HG02623 (cell line): Measurements from ENCODE around the gene GPATCH8.
"Not testable (repeated sequence)": the region's sequence is repeated elsewhere in the genome, so short reads cannot be mapped to it uniquely, and the experiment has no call there.

Experiments
- ATAC-seq: cut with Tn5 transposase; IDR thresholded peaks from one replicate; pipeline ENCODE4 v1.9.1; 2021; ENCODE audit warnings: moderate library complexity; ENCODE audit not compliant: unreplicated experiment

GPATCH8 gene

DNA sequence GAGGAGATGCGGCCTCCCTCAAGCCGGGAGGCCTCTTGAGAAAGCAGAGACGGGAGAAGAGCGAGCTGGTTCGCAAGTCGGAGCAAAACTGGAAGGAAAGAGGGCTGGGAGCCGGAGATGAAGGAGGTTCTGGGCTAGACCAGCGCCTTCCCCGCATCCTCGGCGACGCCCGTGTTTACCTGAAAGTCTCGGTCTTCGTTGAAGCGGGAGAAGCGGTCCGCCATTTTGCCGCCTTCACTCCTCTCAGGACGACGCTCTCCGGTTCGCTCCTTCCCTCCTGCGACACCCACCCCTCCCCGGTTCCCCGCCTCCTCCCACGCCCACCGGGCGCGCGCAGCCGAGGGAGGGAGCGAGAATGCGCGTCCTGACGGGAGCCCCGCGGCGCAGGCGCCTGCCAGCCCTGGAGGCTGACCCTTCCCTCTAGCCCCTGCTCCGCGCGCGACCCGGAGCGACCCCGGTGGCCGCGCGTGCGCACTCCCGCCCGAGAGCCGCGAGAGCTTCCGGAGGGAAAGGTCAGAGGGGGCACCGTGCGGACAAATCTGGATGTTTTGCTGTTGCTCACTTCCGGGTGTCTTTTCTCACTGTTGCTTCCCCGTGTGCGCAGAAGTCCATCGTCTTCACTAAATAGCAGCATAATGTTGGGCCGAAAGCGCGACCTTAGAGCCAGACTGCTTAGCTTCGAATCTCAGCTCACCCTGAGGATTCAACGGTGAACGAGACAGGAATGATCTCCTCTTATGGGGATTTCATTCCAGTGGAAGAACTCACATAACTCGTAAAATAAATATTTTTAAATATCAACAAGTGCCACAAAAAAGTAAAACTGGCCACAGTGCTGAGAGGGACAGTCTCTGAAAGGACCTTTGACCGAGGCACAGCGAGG lies at the start of gene GPATCH8:
Gene GPATCH8, minus strand, starts transcription at position 260 of the 883 bp plus-strand sequence. Its CDS starts 36 bp downstream, at position 224.
- peak; percentile 83 for ATAC-seq

DNA sequence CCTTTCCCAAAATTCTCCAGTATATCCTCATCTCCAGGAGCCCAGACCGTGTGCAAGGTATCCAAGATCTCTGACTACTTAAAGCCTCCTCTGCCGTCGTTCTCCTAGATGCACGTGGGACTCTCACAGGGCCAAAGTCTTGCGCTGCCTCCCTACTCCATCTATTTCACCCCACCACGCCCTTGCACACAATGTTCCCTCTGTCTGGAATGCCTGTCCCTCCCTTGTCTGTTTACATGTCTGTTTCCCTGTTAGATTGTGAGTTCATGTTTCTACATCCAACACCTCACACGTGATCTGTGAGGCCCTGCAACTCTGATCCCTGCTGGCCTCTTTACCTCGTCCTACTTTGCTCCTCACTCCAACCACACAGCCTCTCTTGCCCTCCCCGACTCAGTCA lies 49.2 kb upstream of the GPATCH8 start:
- no peak for ATAC-seq

DNA sequence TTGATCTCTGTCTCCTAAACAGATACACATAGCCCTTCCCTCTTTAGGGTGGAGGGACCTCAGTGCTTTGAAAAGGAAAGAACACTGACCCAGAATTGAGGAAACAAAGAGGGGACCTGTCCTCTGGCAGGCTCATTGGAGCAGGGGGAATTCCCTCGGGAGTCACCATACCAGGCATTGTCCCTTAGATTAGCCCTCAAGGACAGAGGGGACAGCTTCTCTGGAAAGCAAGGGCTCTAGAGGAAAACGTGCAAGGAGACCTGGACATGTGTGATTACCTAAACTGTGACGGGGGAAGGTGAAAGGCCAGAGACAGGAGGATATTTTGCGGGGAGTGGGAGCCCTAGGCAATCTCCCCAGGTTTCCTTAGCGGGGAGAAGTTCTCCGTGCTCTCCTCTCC lies 46.5 kb upstream of the GPATCH8 start:
- no peak for ATAC-seq

DNA sequence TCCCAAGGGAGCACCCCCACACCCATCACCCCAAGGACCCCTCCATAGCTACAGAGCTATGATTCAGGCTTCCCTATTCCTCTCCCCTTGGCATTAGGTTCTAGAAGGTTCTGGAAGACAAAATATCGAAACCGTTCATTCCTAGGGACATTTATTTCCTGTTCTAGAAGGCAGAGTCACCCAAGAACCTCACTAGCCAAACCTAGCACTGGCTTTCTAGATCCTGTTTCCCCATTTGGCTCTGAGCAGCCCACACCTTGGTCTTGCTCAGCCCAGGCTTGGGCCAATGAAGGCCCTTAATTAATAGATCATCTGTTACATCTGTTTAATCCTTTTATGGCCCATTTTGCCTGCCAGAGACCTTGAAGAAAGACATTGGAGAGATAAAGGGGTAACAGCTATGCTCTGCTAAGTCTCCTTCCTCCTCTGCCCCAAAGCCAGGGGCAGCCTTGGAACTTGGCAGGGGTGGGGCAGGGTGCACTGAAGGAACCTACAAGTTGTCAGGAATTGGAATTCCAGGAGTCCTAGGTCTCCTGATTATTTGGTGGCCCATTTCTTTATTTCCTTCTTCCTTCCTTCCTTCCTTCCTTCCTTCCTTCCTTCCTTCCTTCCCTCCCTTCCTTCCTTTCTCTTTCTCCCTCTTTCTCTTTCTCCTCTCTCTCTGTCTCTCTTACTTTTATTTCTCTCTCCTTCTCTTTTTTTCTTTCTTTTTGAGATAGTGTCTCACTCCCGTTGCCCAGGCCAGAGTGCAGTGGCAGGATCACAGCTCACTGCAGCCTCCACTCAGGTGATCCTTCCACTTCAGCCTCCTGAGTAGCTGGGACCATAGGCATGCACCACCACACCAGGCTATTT lies 45.4 kb upstream of the GPATCH8 start:
- no peak for ATAC-seq

DNA sequence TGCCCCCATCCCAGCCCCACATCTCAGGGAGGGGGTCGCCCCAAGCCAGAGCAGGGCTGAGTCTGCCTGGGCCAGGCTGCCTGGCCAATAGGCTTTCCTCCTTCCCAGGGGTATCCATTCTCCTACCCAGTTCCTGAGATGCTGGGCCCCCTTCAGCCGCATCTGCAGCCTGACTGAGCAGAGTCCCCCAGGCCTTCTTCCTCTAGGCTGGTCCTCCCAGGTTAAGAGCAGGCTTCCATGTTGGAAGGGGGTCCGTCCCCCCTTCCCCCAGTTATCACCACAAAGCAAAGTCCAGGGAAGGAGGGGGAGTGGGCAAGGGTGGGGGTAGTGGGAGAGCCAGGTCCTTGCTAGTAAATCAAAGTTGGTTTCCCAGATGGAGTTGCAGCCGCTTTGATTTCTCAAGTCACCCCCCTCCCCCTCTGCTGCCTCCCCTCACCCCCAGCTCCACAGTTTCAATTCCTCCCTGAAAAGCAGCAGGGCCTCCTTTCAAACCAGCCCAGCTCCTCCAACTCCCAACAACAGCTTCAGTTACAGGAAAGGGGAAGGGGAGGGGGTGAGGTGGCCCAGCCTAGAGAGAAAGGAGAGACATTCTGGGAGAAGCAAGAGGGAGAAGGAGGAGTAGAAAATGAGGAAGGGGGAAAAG lies 44.5 kb upstream of the GPATCH8 start:
- ATAC-seq: no peak

DNA sequence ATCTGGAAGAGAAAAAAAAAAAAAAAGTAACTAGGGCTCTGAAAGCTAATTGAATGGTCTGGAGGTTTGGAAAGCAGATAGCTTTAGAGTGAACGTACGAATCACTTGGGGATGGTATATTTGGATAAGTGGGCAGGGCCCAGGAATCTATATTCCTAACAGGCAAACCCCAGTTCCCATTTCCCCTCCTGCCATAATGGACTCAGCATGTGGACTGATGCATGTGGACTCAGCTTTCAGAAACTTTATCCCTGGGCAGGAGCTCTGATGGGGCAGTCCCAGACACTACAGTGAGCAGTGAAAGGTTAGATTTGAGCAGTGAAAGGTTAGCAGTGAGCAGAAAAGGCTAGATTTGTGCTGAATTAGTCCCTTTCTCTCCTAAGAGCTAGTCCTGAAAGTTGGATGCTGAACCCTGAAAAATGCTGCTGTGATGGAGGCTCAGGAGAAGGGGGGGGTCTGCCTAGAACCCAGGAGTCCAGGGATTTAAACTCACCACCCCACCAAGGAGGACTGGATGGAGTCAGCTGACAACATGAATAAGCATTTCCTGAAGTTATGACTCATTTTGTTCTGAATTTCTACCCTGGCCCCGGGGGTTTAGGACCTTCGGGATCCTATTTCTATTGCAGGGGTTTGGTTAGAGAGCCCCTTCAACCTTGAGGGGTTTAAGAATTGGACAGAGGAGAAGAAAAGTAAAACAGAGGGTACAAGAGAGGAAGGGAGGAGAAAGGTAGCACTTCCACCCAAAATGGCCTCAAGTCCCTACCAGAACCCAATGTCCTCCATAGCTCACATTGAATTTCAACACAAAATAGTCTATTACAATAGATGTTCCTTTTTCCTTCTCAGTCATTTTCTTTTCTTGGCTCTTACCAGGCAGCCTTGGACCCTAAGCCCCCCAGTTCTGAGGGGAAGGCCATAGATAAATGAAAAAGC lies 43.7 kb upstream of the GPATCH8 start:
- no peak for ATAC-seq

DNA sequence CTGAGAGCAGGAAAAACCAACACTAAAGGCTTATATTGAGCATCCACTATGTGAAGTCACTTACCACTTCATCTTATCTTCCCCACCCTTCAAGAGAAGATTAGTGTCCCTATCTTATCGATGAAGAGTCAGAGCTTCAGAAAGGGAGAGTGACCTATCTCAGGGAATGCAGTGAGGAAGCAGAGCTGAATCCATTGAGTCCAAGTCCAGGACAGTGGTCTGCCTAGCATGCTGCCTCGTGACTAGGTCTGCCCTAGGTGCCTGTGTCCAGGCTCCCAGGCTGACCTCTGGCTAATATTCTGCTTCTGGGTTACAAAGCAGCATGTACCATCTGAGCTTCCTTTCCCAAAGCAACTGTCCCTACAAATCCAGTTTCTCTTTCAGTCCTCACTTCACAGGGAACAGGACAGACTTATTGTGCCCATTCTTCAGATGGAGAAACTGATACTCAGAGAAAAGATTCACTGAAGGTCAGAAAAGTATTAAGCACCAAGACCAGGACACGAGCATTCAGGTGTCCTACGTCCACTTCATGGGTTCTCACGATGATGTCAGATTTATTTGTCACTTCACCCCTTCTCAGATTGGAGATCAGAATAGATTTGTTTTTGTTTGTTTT lies 40.8 kb upstream of the GPATCH8 start:
- ATAC-seq: no peak

DNA sequence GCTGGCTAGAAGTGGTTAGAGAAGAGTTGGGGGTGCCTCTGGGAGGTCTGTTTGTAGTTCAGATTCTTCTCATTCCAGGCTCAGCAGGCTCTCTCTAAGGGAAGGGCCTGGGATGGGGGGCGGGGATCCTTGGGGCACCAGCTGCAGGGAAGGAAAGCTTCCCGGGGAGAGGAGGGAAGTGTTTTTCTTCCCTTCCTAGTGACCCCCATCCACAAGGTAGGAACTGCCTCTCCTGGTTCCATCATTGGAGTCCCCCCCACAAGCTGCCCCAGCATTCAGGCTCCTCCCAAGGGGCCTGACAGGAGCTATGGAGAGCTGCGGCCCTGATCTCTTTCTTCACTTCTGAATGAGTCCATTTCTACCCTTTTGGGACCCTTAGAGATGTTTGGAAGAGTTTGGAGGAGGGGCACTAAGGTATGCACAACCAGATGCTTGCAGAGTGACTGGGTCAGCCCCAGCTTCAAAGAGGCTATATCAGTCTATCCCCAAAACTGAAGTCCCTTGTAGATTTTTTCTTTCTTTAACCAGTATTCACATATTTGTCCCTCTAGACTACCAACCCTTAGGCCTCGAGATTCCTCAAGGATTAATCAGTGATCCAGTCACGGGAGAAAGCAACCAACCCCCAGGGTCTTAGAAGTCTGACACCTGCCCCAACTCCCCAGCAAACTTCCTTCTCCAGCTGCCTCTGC lies 40.2 kb upstream of the GPATCH8 start:
- no peak for ATAC-seq

DNA sequence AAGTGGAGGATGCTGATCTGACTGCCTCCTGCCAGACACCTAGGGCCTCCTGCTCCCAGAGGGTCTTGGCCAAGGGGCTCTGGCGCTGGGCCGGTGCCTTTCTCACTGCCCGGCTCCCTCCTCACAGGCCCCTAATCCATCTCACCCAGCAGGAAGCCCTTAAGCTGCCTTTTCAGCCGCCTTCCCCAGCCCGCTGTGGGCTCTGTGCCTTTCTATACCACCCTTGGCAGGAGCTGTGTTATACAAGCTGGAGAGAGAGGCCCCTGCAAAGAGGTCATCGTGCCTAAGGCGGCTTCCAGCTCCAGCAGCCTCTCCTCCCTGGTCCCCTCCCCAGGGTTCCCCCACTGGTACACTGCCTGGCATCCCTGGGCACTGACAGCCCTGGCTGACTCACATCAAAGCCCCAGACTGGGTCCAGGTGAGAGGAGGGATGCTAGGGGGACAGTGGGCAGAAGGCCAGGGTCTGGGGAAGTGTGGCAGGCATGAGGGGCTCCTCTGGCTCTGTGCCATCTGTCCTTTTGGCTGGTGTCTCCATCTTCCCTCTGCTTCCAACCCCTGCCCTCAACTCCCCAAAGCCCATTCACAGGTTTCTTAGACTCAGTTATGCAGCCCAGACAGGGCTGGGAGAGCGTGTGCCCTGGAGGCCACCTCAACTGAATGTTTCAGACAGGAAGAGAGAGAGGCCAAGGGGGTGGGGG lies 38.8 kb upstream of the GPATCH8 start:
- ATAC-seq: no peak

DNA sequence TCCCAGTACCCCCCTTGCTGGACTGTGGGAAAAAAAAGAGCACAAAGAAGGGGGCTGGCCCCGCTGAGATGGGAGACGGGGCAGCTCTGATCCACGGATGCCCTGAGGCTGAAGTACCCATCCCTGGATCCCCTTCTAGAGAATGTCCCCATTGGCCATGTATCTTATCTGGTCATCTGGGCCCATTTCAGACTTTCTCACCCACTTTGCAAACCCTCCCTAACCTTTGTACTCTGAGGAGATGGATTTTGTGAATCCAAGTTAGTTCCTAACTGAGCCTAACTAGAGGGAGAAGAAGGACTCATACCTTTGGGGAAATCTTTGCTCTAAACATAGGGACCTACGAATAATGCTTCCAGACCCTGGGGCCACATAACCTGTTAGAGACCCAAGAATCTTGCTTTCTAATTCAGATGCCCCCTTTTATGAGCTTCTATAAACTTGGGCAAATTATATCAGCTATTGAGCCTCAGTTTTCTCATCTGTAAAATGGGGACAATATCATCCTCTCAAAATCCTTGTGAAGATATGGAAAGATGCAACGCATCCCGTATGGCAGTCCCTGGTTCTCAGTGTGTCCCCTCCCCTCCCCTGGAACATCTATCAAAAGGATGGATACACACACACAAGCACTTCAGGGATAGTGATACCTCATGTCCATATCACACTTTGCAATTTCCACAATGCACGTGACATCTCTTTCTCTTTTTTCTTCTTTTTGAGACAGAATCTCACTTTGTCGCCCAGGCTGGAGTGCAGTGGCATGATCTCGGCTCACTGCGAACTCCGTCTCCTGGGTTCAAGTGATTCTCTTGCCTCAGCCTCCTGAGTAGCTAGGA lies 37.3 kb upstream of the GPATCH8 start:
- ATAC-seq: no peak

DNA sequence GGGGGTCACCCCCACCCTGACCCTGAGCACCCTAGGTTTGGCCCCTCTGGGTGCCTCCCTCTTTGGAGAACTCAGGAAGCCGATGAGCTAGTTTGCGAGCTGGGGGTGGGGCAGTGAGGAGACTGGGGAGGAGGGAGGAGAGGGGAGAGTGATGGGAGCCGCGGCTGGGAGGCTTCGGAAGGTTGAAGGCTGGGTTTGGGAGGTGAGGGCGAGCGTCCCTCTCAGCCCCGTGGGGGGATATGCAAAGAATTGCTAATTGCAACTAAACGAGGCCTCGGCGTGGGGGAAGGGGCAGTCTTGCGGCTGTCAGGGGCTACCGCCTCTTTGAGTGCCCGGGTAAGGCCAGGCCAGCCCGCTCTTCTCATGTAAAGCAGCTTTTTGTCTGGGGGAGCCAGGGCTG lies 36.5 kb upstream of the GPATCH8 start:
- ATAC-seq: no peak

DNA sequence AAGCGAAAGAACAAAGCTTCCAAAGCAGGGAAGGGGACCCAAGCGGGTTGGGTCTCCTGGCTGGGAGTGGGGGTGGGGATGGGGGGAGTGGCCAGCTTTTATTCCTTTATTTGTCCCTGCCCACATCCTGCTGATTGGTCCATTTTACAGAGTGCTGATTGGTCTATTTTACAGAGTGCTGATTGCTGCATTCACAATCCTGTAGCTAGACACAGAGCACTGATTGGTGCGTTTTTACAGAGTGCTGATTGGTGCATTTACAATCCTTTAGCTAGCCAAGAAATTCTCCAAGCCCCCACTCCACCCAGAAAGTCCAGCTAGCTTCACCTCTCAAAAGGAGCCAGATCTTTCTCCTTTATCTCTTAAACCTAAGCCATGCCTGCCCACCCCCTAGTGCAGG lies 34.7 kb upstream of the GPATCH8 start:
- not testable (repeated sequence) for ATAC-seq

DNA sequence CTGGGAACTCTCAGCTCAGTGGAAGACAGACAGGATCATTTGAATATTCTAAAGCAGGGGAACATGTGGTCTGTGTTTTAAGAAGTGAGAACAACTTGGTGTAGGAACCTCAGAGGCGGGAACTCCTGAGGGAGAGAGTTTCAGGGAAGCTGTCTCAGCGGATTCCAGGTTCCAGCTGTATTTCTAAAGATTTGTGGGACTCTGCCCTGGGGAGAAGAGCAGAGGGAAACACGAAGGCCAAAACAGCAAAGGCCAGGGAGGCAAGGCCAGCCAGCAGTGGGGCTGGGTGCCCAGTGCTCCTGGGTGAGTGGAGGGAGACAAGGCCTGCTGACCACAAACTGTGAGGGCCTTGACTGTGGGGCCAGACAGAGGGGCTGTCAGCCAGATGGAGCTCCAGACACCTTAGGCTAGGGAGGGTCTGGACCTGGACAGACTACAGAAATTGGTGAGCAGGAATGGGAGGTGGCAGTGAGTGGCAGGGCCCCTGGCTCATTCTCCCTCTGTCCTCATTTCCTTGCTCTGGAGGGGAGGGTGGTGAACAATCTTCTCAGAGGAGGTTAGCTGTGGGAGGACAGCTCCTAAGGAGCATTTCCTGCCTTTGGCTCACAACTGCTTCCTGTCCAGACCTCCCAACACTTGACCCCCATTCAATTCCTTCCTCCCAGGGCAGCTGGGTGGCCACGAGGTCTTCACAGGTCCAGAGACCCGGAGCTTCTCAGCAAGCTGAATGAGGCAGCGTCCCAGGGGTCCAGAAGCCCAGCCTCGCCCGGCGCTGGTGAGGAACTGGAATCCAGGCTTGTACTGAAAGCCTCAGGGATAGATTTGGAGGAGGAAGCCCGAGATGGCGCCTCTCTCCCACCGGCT lies 33.1 kb upstream of the GPATCH8 start:
- no peak for ATAC-seq

DNA sequence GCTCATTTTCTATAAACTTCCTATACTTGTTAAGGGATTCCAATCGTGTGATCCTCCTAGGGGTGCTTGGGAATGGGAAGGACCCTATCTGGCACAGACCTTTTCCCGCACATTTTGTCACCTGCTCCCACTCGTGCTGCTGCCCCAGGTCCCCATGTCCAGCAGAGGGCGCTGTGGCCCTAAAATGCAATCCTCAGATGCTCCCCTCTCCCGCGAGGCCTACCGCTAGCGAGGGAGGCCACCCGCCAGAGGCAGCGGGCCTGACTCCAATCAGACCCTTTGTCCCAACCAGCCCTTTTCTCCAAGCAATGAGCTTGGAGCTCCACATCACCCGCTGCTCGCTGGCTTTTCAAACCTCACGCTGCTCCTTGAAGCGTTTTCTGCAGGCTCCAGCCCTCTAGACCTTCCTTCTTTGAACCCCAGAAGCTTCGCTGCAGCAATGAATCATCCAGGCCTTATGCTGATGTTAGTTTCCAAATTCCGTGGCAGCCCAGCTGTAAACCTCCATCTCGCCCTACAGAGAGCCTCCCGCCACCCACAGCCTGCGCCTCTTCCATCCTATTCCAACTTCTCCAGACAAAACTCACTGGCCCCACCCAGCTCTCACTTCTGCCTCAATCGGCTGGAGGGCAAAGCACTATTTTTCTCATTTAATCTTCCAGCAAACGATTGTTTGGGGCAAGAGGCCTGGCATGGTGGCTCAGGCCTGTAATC lies 30.5 kb upstream of the GPATCH8 start:
- ATAC-seq: no peak

DNA sequence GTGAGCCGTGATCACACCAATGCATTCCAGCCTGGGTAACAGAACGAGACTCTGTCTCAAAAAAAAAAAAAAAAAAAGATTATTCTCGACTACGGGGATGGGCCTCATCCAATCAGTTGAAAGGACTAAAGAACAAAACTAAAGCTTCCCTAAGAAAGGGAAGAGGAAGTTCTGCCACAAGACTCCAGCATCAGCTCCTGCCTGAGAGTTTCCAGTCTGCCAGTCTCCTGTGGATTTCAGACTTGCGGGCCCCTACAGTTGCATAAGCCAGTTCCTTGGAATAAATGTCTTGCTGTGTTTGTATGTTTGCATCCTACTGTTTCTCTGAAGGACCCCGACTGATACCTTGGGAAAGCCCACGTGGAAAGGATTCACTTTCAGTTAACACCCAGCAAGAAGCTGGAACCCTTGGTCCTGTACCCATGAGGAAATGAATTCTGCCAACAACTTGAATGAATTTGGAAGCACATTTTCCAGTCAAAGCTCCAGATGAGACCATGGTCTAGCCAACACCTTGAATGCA lies 27.8 kb upstream of the GPATCH8 start:
- ATAC-seq: no peak

DNA sequence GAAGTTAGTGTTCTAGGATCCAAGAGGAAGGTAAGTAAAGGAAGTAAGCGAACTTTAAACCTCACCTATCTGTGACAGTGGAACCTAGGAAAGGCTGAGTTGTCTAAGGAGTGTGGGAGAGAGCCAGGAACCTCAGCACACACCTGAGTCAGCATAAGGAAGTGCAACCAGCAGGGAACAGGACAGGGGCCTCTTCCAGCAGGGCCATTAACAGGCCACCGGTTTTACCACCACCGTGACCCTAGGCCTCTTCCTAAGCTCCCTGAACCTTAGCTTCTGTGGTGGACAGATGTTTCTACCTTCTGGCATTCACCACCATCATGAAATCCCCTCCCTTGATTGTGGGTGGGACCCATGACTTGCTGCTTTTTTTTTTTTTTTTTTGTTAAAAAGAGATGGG lies 26.7 kb upstream of the GPATCH8 start:
- no peak for ATAC-seq
